GM21367 (cell line): ENCODE results near the gene MEAF6.
"Not testable (repeated sequence)": the region's sequence is repeated elsewhere in the genome, so short reads cannot be mapped to it uniquely, and the experiment has no call there.

Experiments
- ATAC-seq: cut with Tn5 transposase; IDR thresholded peaks from one replicate; pipeline ENCODE4 v1.9.1; 2021; ENCODE audit not compliant: unreplicated experiment

Gene MEAF6

DNA sequence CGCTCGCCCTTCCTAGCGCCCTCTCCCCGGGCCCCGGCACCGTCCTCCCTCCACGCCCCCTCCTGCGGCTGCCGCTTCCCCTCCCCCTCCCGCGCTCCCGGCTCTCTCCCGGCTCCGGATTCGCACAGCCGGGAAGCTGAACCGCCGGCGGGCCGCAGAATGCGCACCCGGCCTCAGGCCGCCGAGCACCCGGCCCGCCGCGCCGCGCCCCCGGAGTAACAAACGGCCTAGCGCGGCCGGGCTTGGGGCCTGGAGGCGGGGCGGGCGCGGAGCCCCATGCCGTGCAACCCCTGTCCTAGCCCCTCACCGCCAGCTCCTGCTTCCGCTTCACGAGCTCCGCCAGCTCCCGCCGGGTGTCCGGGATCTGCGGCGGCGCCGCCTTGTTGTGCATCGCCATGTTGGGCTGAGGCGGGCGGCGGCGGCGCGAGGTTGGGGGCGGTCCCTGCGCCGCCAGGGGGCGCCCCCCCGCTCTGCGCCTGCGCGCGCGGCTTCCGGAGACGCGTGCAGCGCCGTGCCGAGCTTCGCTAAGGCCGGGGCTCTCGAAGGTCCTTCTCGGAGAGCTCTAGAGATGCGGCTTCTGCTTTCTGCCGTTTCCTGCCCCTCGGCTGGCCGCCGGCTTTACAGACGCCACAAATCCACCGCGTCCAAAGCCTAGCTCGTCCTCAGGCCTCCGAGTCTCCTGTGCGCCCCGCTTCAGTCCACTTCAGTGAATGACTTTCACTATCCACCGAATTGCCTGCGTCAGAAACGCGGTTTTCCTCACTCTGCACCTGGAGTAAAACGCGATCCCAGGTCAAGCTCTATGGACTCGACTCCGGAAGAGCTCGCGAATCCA, at the start of gene MEAF6:
Gene MEAF6 (minus strand): TSS at position 417 of the 835 bp plus-strand sequence. CDS start 20 bp downstream, at position 397.
- peak; percentile 78 for ATAC-seq

DNA sequence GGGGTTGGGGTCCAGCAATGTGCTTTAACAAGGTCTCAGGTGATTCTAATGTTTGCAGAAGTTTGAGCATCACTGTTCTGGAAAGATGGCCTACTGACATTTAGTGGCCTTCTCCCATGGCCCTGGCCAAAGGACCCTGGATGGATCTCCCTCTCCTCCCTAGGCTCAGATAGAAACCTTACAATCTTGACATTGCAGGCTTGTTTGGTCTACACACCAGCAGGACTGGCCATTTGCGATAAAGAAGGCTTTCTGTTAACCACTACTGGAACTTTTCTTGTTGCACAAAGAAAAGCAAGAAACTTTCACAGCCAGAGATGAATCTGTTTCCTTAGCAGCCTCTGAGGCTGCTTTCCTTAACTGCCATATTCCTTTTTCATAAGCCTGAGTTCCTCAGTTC, 48.4 kb upstream of the MEAF6 start:
- ATAC-seq: no peak

DNA sequence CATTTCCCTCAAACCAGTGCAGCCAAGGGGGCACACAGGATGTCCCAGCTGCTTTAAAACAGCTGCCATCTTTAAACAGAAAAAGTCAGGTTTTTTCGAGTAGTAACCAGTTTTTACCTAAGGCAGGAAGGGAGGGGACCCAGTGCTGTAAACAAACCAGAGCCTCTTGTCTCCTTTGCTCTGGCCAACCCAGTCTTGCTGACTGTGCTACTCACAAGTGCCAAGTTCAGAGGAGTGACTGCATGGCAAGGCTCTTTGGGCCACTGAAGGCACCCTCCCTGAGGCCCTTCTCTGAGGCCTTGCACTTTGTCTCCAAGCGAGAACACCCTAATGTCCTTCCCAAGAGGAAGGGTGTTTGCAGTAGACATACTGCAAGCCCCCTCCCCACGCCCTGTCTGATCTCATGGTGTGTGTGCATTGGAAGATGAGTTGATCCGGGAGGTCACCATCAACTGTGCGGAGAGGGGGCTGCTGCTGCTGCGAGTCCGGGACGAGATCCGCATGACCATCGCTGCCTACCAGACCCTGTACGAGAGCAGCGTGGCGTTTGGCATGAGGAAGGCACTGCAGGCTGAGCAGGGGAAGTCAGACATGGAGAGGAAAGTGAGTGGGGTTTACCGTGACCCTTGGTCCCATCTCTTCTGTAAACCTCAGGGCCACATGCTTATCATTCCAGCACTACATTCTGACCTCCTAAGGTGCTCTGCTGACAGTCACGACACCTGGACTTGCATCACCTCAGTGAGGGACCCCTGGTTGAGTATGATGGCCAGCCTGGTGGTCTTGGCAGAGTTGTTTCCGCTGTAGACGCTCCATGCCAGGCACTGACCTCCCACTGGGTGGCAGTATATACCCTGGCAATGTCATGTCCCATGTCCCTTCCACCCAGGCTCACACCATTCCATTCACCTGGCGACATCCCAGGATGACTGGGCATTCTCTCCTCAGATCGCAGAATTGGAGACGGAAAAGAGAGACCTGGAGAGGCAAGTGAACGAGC, 46.9 kb upstream of the MEAF6 start:
- no peak for ATAC-seq

DNA sequence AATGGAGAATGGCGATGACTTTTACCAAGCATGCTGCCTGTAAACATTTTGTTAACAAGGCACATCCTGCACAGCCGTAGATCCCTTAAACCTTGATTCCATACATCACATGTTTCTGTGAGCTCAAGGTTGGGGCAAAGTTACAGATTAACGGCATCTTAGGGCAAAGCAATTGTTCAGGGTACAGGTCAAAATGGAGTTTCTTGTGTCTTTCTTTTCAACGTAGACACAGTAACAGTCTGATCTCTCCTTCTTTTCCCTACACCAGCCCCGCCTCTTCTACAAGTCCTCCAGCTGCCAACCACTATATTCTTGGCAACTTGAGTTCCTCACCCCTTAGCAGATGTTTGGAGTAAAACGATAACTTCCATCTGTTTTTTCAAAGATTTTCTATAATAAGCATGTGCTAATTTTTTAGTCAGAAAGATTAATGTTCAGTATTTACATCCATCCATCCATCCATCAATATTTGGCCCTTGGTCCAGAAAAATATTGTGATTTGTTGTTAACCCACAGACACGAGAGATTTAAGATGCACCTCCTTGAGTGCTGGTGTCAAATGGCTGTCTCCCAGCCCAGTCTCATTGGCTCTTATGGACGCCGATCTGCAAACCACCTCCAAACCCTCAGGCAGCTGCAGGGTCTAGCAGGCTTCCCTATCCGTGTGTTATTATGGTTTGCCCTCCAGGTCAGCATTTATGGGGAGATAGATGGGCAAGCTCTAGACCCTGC, 46.0 kb upstream of the MEAF6 start:
- ATAC-seq: no peak

DNA sequence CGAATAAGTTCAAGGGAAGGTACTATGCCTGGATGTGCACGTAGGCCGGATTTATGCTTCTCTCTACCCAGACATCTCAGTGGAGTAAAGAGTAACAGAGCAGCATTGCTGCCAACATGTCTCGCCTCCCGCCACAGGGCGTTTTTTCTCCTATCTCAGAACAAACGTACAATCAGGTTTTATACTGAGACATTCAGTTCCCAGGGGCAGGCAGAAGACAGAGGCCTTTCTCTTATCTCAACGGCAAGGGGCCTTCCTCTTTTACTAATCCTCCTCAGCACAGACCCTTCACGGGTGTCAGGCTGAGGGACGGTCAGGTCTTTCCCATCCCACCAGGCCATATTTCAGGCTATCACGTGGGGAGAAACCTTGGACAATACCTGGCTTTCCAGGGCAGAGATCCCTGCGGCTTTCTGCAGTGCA, 45.4 kb upstream of the MEAF6 start:
- not testable (repeated sequence) for ATAC-seq

DNA sequence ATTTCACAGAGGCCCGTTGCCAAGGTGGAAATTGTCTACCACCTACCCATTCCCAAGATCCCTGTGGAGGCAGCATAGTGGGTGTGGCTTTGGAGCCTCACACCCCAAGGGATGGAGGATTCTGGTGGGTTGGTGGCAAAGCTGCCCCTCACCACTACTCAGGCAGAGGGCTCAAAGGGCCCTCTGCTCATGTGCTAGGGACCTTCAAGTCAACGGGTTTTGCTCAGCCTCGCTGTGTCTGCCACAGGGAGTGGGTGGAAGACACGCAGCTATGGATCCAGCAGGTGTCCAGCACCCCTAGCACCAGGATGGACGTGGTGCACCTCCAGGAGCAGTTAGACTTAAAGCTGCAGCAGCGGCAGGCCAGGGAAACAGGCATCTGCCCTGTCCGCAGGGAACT, 44.5 kb upstream of the MEAF6 start:
- ATAC-seq: no peak

DNA sequence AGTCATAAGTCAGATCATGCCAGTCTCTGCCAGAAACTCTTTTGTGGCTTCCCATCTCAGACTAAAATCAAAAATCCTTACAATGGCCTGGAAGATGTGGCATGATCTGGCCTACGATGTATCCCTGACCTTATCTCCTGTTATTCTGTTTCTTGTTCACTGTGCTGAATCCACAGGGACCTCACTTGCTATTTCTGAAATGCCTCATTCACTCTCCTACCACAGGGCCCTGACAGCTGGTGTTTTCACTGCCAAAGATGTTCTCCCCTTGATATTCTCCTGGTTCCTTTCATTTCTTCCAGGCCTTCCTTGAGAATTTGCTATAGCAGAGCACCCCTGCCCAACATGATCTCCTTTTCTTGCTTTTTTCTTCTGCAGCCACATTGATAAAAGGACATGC, 43.8 kb upstream of the MEAF6 start:
- ATAC-seq: no peak

DNA sequence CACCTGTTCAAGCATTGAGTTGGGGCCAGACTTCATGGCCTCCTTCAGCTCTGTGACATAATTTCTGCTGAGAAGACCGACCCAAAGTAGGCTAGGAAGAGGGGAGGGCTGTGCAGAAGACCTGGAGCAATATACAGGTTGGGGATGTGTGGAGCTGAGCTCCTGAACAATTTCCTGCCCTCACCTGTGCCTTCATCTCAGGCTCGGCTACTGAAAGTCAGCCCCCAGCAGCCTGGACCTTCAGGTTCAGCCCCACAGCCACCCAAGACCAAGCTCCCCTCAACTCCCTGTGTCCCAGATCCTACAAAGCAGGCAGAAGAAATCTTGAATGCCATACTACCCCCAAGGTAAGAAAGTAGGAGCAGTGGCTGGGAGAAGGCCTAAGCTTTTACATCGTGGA, 42.8 kb upstream of the MEAF6 start:
- no peak for ATAC-seq

DNA sequence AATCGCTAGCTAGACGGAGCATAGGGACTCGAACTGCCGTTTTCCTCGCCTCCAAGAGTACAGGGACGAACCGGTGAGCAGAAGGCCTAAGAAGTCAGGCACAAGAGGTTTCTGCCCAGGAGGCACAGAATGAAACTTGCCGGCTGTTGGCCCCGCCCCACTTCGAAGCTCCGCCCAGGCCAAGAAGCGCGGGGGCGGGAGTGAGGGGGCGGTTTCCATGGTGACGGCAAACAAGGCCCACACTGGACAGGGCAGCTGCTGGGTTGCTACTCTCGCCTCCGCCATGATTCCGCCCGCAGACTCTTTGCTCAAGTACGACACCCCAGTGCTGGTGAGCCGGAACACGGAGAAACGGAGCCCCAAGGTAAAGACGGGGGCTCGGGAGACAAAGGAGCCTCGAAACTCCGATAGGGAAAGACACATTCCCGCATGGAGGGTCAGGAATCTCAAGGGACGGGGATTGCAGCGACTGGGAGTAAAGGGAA, 42.2 kb upstream of the MEAF6 start, which contains the start of gene DNALI1:
Gene DNALI1 (plus strand): TSS at position 229 of the 485 bp plus-strand sequence. CDS start 55 bp downstream, at position 284.
- no peak for ATAC-seq

DNA sequence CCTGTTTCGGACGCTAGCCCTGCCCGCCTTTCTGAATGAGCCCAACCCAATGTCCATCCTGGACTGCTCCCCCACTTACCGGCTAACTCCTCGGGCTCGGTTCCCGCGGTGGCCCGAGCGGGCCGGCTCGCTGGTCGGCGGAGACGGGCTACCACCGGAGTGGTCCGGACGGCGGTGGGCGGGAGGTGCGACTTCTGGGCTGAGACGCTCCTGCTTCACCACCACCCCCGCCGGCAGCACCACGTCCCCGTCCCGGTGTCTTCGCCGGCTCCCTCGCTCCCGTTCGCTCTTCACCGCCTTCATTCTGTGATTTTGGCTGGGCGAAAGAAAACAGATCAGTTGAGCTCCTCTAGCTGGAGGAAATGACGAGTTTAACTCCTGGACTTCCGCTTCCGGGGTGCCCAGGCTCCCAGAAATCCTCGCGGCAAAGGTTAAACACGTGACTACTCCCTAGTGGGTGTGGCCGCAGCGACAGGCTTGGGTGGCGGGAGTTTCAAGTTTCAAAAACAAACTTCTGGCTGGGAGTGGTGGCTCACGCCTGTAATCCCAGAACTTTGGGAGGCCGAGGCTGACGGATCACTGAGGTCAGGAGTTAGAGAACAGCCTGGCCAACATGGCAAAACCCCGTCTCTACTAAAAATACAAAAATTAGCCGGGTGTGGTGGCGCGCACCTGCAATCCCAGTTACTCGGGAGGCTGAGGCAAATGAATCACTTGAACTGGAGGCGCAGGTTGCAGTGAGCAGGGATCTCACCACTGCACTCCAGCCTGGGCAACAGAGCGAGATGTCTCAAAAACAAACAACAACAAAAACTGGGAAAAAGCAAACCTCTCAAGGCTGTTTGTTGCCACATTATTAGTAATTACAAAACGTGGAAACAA, 39.6 kb upstream of the MEAF6 start, which contains the start of gene SNIP1:
Gene SNIP1 (minus strand): TSS at position 367 of the 882 bp plus-strand sequence. CDS start 64 bp downstream, at position 303.
- peak; percentile 84 for ATAC-seq

DNA sequence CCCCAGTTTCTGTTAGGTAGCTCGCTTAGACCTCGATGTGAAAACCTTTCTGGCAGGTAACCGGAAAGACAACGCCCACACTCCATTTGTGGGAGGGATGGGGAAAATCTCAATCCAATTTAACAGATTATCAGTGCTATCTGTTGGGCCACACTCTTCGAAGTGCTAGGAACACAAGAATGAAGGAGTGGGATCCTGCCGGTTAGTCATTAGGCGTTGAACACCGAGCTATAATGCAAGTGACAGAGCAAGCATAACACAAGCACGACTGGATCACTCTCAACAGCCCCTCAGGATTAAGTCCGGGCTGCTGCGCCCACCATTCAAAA, 39.0 kb upstream of the MEAF6 start:
- no peak for ATAC-seq

DNA sequence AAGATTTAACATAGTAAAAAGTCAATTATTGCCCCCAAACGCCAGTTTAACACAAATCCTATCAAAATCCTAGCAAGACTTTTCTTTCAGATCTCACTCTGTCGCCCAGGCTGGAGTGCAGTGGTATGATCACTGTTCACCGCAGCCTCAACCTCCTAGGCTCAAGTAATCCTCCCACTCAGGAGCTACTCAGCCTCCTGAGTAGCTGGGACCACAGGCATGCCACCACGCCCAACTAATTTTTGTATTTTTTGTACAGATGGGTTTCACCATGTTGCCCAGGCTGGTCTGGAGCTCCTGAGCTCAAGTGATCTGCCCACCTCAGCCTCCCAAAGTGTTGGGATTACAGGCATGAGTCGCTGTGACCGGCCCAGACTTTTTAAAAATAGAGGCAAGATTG, 34.8 kb upstream of the MEAF6 start:
- ATAC-seq: no peak

DNA sequence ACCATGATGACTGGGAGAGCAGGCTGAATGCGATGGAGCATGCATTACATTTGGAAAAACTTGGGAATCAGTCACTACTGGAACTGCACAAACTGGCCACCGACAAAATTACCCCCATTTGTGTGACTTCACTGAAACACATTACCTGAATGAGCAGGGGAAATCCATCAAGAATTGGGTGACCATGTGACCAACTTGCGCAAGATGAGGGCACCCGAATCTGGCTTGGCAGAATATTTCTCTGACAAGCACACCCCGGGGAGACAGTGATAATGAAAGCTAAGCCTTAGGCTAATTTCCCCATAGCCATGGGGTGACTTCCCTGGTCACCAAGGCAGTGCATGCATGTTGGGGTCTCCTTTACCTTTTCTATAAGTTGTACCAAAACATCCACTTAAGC, 30.5 kb upstream of the MEAF6 start:
- ATAC-seq: no peak

DNA sequence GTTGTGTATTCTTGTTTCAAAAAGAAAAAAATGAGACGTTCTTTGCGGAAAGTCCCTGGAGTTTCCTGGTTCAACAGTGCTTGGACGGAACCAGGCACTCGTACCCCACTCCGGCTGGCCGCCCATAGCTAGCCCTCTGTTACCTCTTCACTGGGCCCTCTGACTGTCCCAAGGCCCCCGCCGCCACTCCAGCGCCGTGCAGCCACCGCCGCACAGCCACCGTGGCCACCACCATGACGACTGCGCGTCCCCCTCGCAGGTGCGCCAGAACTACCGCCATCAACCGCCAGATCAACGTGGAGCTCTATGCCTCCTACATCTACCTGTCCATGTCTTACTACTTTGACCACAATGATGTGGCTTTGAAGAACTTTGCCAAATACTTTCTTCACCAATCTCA, 30.0 kb upstream of the MEAF6 start:
- ATAC-seq: no peak

DNA sequence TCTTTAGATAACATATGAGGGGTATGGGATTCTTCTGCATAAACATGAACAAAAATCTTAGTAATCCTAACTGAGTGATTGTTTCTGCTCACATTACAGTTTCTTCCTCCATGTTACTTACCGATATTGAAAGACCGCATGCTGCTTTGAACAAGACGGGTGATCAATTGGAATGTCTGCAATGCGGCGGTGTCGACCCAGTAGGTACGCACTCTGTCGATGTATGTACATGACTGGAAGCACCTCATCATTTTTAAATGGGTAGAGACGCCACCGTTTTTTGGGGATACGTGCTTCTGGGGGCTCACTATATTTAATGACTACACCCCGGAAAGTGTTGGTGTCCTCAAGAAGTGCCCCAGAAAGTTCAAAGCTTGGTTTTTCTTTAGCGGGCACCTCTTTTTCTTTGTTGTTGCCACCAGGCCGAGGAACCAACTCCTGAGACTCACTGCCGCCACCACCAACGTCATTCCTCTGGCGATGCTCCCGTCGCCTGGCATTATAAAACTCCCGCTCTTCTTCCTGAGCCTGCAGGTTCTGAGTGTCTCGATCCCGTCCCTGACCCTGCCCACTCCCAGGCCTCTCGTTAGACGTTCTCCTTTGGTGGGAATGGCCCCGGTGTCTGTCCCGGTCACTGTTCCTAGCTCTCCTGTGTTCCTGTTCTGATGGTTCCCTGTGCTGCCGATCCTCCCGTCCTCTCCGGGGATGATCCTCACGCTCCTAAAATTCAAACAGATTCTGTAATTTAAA, 25.6 kb upstream of the MEAF6 start:
- ATAC-seq: no peak

DNA sequence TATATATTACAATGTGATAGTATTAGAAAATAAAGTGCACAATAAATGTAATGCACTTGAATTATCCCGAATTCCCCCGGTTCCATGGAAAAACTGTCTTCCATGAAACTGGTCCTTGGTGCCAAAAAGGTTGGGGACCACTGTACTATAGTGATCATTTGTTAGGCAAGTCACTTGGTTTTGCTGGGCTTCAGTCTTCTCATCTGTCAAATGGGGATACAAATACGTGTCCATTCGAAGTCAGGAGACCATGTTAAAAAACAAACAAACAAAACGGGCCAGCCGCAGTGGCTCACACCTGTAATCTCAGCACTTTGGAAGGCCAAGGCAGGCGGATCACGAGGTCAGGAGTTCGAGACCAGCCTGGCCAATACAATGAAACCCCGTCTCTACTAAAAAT, 24.6 kb upstream of the MEAF6 start:
- not testable (repeated sequence) for ATAC-seq

DNA sequence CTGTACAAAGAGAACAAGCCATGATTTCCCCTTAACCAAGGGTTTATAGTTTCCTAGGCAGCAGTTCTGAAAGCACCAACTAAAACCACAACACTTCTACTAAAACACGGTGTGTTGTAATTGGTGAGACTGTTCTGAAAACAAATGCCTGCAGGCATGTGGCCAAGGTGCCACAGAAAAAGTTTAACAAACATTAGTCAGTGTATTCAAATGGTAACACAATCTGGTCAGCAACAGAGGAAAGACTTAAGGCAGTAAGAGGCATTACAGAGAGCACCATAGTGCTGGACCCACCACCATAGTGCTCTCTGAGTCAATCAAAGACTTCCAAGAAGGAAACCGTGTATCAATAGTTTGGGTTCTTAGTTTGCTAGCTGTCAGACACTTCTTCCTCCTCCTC, 22.8 kb upstream of the MEAF6 start:
- ATAC-seq: no peak

DNA sequence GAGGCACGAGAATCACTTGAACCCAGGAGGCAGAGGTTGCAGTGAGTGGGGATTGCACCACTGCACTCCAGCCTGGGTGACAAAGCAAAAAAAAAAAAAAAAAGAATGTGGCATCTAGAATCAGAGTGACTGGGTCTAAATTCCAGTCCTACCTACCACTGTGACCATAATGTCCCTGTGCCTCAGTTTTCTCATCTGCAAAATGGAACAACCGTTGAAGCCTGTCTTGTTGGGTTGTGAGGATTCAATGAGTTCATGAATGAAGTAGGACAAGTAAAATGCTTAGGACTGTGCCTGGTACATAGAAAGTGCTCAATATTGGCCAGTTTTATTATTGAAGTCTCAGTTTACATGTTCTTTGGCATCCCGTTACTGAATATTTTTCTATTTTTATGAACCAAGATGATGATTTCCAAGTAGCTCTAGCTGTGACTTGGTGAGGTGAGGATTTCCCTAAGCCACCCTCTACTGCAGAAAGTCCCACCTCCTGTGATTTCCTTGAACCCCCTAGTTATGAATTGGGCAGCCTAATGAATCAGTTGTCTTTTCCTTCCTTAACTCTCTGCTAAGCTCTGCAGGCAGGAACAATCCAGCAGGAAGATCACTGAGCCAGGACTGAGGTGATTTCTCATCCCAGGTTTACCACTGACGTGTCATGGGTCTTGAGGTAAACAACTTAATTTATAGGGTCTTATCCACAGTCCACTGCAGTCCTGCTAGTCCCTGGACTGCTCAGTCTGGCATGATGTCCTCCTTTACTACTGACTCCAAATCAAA, 18.9 kb upstream of the MEAF6 start:
- ATAC-seq: no peak
